ENCODE data around the gene PDE4D. TPM values are rescaled to one million over a fixed set of nuclear protein-coding genes. Genes with fewer than 3 reads are reported as not detected.
"Not testable (repeated sequence)": the region's sequence is repeated elsewhere in the genome, so short reads cannot be mapped to it uniquely, and the experiment has no call there.

The PDE4D gene
- total RNA-seq, 1 donor from 2014 or later = 50.0 TPM

- peaks cover 35% of the 10 kb centered on the region for H3K4me1 Mint-ChIP-seq (ENCODE audit: unreplicated experiment)
- H3K9me3 Mint-ChIP-seq = peaks cover 4% of the 10 kb centered on the region
- no peak overlapping the region for H3K4me3 Mint-ChIP-seq
- no peak for TF ChIP-seq CTCF (conservative IDR thresholded peaks at IDR 0.05)
- no peak for DNase-seq (ENCODE audit: extremely low spot score, unreplicated experiment)
- H3K36me3 Mint-ChIP-seq = peaks cover 9% of the 10 kb centered on the region
- H3K27ac Mint-ChIP-seq = no peak overlapping the region
- peaks cover 3% of the 10 kb centered on the region for H3K27me3 Mint-ChIP-seq
Measured at GRCh38 chr5:59058969-59059687, 834.4 kb downstream of the PDE4D start.

- Mint-ChIP-seq H3K27ac (no peak overlapping the region), H3K4me1 (ENCODE audit: unreplicated experiment) (peaks cover 29% of the 10 kb centered on the region), H3K9me3 (peaks cover 4% of the 10 kb centered on the region), H3K4me3 (no peak overlapping the region), H3K27me3 (peaks cover 3% of the 10 kb centered on the region), H3K36me3 (peaks cover 9% of the 10 kb centered on the region)
- no peak for DNase-seq (ENCODE audit: extremely low spot score, unreplicated experiment)
- TF ChIP-seq CTCF (conservative IDR thresholded peaks at IDR 0.05) = no peak
Measured at GRCh38 chr5:59058237-59058636, 835.3 kb downstream of the PDE4D start.

GRCh38 chr5:59056599-59056998 is 836.9 kb downstream of the PDE4D start:
- H3K4me3 Mint-ChIP-seq, H3K27ac Mint-ChIP-seq: not testable (repeated sequence)
- H3K9me3 Mint-ChIP-seq = peaks cover 11% of the 10 kb centered on the region

GRCh38 chr5:59055745-59056448 is 837.6 kb downstream of the PDE4D start:
- peaks cover 11% of the 10 kb centered on the region for H3K9me3 Mint-ChIP-seq
- peaks cover 4% of the 10 kb centered on the region for H3K27me3 Mint-ChIP-seq
- H3K4me3 Mint-ChIP-seq = no peak overlapping the region
- H3K4me1 Mint-ChIP-seq (ENCODE audit: unreplicated experiment) = peaks cover 25% of the 10 kb centered on the region
- peak overlapping the region; percentile 8 for H3K27ac Mint-ChIP-seq
- H3K36me3 Mint-ChIP-seq = peaks cover 17% of the 10 kb centered on the region
- DNase-seq (ENCODE audit: extremely low spot score, unreplicated experiment) = no peak
- TF ChIP-seq CTCF (conservative IDR thresholded peaks at IDR 0.05) = no peak

More at GRCh38 chr5:59056599-59056998, 836.9 kb downstream of the PDE4D start:
- DNase-seq (ENCODE audit: extremely low spot score, unreplicated experiment); H3K27me3 Mint-ChIP-seq: not testable (repeated sequence)
- H3K4me1 Mint-ChIP-seq (ENCODE audit: unreplicated experiment) = peaks cover 29% of the 10 kb centered on the region
- H3K36me3 Mint-ChIP-seq = peaks cover 17% of the 10 kb centered on the region

- peaks cover 25% of the 10 kb centered on the region for H3K4me1 Mint-ChIP-seq (ENCODE audit: unreplicated experiment)
- peaks cover 17% of the 10 kb centered on the region for H3K36me3 Mint-ChIP-seq
- DNase-seq (ENCODE audit: extremely low spot score, unreplicated experiment) = no peak
- no peak overlapping the region for H3K4me3 Mint-ChIP-seq
- peaks cover 11% of the 10 kb centered on the region for H3K9me3 Mint-ChIP-seq
- H3K27me3 Mint-ChIP-seq = peaks cover 4% of the 10 kb centered on the region
- H3K27ac Mint-ChIP-seq = peak overlapping the region; percentile 8
- no peak for TF ChIP-seq CTCF (conservative IDR thresholded peaks at IDR 0.05)
Measured at GRCh38 chr5:59054963-59055528, 838.5 kb downstream of the PDE4D start.

- Mint-ChIP-seq H3K4me3 (peak overlapping the region; percentile 10), H3K36me3 (peaks cover 17% of the 10 kb centered on the region), H3K27ac (no peak overlapping the region), H3K4me1 (ENCODE audit: unreplicated experiment) (peaks cover 22% of the 10 kb centered on the region), H3K27me3 (peaks cover 4% of the 10 kb centered on the region), H3K9me3 (peaks cover 11% of the 10 kb centered on the region)
- DNase-seq (ENCODE audit: extremely low spot score, unreplicated experiment) = no peak
- TF ChIP-seq CTCF (conservative IDR thresholded peaks at IDR 0.05) = no peak
Measured at GRCh38 chr5:59051951-59052350, 841.6 kb downstream of the PDE4D start.

Measured in type B pancreatic cell (in vitro differentiated cells).